RWPE1 (cell line): ENCODE measurements around the gene HPS4.

Experiments
- CTCF ChIA-PET: fragments of 350-600 bp; sonication (Branson Sonifier 250); formaldehyde crosslinking; extraction: SDS; loops from one replicate; lab custom pipeline; 2021; lab: Yijun Ruan, JAX
- POLR2A ChIA-PET: fragments of 400-600 bp; formaldehyde crosslinking; extraction: SDS; loops from one replicate; lab custom pipeline; 2020; ENCODE audit warnings: antibody characterized with exemption; ENCODE audit not compliant: low non-redundant PET; lab: Yijun Ruan, JAX
- DNase-seq: peaks from one replicate; pipeline ENCODE4 v3.0.0; 2012; ENCODE audit warnings: low spot score
- H3K27ac ChIP-seq: fragments of 450-650 bp; 2 replicates; pipeline ENCODE4 v1.5.1; 2017
- TF ChIP-seq, protein P1 (sequence below): fragments of 450-650 bp; conservative IDR thresholded peaks from 2 replicates; pipeline ENCODE4 v1.5.1; 2017; ENCODE audit warnings: low read depth, mild to moderate bottlenecking

HPS4 gene

DNA sequence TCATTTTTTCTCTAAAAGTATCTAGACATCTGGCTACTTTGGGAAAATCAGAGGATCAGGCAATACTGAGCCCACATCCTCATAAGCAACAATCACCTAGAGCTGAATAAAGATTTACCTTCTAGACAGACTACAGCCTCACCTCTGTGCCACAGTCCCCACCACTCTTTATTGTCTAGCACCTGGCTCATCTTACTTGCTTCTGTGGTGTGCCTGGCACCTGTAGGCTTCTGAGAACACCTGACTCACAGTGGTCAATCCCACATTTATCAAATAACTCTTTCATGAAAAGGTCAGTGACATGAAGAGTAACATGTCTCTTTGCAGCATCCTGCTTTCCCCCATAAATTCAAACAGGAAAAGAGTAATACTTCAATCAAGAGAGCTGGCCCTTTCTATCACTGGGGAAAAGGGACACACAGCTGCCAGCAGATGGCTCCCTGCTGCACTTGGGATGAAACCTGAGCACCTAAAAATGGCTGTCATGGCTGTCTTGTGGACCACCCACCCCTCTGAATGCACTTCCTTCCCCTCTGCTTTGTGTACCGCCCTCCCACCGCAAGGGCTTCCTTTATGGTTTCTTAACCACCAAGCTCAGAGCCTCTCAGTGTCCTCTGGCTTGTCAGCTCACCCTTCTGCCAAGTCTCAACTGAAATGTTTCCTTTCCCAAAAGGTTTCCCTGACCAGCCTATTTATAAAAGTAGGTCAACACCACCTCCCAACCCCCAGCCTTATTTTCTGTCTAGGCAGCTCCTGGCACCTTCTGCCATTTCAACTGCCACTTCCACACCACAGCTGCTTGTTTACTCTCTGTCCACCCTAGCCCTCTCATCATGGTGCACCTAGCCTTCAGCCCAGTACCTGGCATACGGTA is 19.3 kb upstream of the HPS4 start:
- no peak overlapping the region for H3K27ac ChIP-seq
- CTCF ChIA-PET = interaction anchor here (0.6 to 1.0 kb wide), 3 partner anchors 53 to 138 kb away, joined by 3 to 5 read pairs (median 4); no protein-coding TSS in a partner anchor
- DNase-seq = no peak

DNA sequence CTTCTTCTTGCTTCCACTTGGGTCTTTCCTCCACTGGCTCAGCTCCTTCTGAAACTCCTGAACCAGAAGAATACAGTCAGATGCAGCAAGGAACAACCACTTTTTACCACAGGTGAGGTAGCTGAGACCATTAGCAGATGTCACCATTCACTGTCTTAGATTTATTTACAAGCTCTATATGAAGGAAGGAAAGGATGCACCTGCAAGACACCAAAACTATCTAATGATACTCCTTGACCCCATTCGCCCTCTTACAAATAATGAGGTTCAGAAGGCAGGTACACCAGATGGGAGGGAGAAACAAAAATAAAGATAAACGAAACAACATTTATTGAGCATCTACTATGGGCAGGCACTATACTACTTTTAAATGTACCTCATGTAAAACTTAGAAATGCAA is 18.4 kb upstream of the HPS4 start:
- H3K27ac ChIP-seq = no peak overlapping the region
- DNase-seq = no peak
- ChIA-PET POLR2A (no interaction called here), CTCF (interaction anchor here (0.6 kb wide), 1 partner anchor 37 kb away, joined by 4 read pairs; no protein-coding TSS in a partner anchor)
- TF ChIP-seq, protein P1, sequence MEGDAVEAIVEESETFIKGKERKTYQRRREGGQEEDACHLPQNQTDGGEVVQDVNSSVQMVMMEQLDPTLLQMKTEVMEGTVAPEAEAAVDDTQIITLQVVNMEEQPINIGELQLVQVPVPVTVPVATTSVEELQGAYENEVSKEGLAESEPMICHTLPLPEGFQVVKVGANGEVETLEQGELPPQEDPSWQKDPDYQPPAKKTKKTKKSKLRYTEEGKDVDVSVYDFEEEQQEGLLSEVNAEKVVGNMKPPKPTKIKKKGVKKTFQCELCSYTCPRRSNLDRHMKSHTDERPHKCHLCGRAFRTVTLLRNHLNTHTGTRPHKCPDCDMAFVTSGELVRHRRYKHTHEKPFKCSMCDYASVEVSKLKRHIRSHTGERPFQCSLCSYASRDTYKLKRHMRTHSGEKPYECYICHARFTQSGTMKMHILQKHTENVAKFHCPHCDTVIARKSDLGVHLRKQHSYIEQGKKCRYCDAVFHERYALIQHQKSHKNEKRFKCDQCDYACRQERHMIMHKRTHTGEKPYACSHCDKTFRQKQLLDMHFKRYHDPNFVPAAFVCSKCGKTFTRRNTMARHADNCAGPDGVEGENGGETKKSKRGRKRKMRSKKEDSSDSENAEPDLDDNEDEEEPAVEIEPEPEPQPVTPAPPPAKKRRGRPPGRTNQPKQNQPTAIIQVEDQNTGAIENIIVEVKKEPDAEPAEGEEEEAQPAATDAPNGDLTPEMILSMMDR = no peak

More for the DNA sequence above, 19.3 kb upstream of the HPS4 start:
- POLR2A ChIA-PET = interaction anchor here (0.6 kb wide), 1 partner anchor 120 kb away, joined by 6 read pairs; no protein-coding TSS in a partner anchor
- TF ChIP-seq, protein P1 = peak; percentile 65

DNA sequence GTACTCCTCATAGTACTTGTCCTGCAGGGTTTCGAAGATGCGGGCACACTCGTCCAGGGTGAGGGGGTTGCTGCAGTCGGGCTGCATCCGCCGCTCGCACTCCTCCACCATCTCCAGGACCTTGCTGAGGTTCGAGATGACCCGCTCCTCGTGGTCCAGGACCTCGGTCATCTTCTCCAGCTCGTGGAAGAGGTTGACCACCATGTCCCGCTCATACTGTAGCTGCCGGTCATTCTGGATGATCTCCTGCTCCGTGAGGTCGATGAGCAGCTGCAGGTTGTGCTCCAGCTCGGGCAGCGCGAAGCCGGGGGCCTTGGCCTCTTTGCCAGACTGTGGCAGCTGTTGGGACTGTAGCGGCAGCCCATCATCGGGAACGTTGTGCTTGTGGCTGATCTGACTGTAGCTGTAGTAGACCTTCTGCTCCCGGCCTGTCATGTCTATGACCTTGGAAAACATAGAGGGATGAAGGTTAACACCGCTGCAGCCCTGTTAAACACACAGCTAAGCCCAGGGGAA is 15.7 kb upstream of the HPS4 start:
- POLR2A ChIA-PET = no interaction called here
- H3K27ac ChIP-seq = 0 out of 2 replicates have a peak overlapping the region, but pooled peaks have one; percentile 16
- CTCF ChIA-PET = no interaction called here
- TF ChIP-seq, protein P1 = no peak
- no peak for DNase-seq

DNA sequence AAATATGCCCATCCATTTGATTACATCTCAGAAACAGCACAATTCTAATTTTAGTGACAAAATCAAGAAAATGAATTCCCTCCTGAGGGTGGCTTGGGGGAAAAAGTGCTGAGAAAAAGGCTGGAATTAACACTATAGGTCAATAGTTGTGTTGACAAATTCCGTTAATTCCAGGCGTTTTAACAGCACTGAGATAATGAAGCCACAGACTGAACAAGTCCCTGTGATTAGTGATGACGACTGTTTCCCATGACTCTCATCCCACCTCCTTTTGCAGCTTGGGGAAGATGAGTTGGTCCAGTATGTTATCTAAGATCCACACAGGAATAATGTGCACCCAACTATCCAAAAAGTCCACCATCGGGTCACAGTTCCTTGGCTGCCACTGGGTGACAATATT is 12.9 kb upstream of the HPS4 start:
- no peak for DNase-seq
- ChIA-PET CTCF (interaction anchor here (0.7 kb wide), 1 partner anchor 113 kb away, joined by 3 read pairs; no protein-coding TSS in a partner anchor), POLR2A (no interaction called here)
- 0 out of 2 replicates have a peak overlapping the region, but pooled peaks have one; percentile 37 for H3K27ac ChIP-seq
- TF ChIP-seq, protein P1 = no peak

DNA sequence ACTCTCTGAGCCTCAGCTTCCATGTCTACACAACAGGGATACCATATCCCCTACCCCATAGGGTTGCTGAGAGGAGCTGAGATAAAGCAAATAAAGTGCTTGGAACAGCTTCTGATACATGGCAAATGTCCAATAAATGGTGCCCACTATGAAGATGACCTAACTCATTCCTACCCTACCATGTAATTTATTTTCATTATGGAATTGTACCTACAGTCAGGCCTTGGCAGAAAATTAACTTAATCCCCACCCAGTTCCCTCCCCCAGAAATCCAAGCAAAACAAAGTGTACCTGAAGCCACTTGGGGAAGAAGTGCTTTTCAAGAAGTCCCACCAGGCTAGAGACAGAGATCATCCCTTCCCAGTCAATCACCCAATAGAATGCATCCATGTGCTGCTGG is 10.9 kb upstream of the HPS4 start:
- ChIA-PET POLR2A (no interaction called here), CTCF (no interaction called here)
- 0 out of 2 replicates have a peak overlapping the region, but pooled peaks have one; percentile 22 for H3K27ac ChIP-seq
- TF ChIP-seq, protein P1 = no peak
- DNase-seq = no peak

DNA sequence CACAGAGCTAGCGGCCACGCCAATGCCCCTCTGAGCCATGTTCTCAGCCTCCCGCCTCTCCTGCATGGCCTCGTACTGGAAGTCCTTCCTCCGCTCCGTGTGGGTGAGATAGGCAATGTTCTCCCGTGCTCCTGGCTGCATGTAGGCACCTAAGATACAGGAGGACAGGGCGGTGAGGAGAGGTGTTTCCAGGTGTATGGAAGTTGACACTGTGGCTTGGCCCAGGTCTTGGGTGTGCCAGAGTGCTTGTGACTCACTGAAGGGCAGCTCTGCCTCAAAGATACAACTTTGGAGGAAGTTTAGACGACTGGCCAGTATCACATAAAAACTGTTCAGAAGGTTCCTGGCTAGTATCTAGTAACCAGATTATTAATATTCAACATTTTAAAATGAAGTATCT is 8.6 kb upstream of the HPS4 start:
- TF ChIP-seq, protein P1 = no peak
- H3K27ac ChIP-seq = peak overlapping the region; percentile 50
- POLR2A ChIA-PET = no interaction called here
- CTCF ChIA-PET = no interaction called here
- no peak for DNase-seq
